GM18873 (cell line): ENCODE data around the gene LAMB2.

Experiments
- ATAC-seq: cut with Tn5 transposase; IDR thresholded peaks from one replicate; pipeline ENCODE4 v1.9.1; 2021; ENCODE audit warnings: mild to moderate bottlenecking, moderate library complexity, moderate number of reproducible peaks; ENCODE audit not compliant: unreplicated experiment, low FRiP score

The LAMB2 gene

DNA sequence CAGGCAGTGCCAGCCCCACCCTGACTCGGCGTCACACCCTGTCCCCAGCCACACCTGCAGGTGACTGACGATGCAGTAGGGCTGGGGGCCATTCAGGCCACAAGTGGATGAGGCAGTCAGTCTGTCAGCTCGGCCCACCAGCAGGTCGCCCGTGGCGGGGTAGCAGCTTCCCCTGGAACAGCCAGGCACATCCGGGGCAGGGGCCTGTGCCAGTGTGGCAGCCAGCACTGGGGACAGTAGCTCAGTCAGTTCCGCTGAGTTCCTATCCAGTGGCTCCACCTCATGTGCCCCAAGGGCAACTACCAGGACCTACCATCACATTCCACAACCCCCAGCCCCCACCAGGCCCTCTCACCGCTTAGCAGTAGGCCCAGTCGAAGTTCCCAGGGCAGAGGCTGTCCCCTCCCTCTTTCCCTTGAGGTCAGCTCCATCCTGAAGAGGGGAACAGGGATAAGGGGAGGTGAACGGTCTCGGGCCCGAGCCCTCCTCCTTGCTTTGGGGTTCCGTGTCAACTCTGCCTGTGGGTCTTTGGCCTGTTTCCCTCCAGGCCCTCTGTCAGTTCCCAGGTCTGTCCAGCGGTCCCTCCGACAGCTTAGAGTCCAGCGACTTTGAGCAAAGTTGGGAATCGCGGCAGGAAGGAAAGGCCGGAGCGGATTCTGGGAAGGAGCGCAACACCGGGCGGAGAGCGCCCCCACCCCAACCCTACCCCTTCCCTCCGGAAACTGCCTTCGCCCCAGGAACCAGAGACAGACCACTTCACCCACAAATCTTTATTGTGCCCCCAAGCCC lies at the start of gene LAMB2:
Gene LAMB2, minus strand, starts transcription at position 614 of the 789 bp plus-strand sequence. Its CDS starts 183 bp downstream, at position 431.
- no peak for ATAC-seq

GRCh38 chr3:49181351-49181750 lies 48.5 kb upstream of the LAMB2 start:
- no peak for ATAC-seq

DNA sequence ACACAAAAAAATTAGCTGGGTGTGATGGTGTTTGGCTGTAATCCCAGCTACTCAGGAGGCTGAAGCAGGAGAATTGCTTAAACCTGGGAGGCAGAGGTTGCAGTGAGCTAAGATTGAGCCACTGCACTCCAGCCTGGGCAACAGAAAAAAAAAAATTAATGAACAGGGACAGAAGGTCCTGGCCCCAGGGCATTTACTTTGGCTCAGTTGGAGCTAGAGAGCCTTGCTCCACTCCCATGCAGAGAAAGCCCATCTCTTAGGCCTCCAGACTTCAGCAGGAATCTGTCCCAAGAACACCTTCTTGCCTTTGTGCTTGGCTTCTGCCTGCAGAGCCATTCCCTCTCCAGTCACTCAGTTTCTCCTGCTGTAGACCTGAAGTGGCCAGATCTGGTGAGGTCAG lies 47.3 kb upstream of the LAMB2 start:
- no peak for ATAC-seq

GRCh38 chr3:49177073-49177472 lies 44.2 kb upstream of the LAMB2 start:
- ATAC-seq = no peak

DNA sequence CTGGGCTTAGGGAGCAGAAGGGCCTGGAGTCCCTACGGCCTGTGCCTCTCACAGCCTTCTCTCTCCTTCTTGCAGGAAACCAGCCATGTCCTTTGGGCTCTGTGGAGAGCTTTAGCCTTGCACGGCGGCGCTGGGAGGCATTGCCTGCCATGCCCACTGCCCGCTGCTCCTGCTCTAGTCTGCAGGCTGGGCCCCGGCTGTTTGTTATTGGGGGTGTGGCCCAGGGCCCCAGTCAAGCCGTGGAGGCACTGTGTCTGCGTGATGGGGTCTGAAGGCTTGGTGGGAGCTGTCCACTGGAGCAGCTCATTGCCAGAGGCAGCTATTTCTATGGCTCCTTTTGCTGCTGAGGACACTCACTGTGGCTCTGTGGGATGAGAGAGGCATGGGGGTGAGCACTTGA lies 42.7 kb upstream of the LAMB2 start:
- no peak for ATAC-seq

- no peak for ATAC-seq
These were observed 41.6 kb upstream of the LAMB2 start for GRCh38 chr3:49174397-49174985.

- no peak for ATAC-seq
These were observed 40.9 kb upstream of the LAMB2 start for GRCh38 chr3:49173792-49174170.

DNA sequence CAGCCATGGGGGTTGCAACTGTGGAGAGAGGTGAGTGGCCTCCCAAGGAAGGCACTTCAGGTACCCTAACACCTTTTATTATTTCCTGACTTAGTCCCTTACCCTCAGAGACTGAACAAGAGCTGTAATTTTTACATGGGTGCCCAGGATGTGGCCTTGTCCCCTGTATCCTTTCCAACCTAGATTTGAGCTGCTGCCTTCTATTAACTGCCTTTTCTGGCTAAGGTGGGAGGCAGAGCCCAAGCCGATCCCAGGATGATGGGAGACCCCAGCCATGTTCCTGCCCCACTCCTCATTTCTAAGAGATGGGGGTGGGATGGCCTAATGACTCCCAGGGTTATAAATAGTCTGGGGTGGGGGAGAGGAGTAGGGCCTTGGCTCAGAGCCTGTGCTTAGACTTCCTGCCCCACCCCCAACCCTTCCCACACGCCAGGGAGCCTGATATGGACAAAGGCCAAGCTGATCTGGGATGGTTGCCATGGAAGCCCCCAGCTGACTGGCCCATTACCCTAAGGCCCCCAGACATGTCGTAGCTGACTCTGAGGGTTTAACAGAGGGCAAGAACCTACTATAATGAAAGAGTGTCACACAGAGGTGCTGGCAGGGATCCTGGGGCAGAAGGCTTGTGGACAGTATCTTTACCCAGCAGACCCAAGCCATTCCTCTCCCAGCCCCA lies 40.4 kb upstream of the LAMB2 start:
- no peak for ATAC-seq

GRCh38 chr3:49172551-49173041 lies 39.7 kb upstream of the LAMB2 start:
- no peak for ATAC-seq

GRCh38 chr3:49171775-49172500 lies 39.1 kb upstream of the LAMB2 start:
- ATAC-seq = no peak

- ATAC-seq = no peak
These were observed 38.4 kb upstream of the LAMB2 start, which contains the start of gene KLHDC8B for GRCh38 chr3:49171119-49171774. TSS of gene KLHDC8B (plus strand) at chr3:49171598. CDS start at chr3:49172770, 1,172 bp downstream.

- ATAC-seq = no peak
These were observed 37.9 kb upstream of the LAMB2 start for GRCh38 chr3:49170744-49171118.

DNA sequence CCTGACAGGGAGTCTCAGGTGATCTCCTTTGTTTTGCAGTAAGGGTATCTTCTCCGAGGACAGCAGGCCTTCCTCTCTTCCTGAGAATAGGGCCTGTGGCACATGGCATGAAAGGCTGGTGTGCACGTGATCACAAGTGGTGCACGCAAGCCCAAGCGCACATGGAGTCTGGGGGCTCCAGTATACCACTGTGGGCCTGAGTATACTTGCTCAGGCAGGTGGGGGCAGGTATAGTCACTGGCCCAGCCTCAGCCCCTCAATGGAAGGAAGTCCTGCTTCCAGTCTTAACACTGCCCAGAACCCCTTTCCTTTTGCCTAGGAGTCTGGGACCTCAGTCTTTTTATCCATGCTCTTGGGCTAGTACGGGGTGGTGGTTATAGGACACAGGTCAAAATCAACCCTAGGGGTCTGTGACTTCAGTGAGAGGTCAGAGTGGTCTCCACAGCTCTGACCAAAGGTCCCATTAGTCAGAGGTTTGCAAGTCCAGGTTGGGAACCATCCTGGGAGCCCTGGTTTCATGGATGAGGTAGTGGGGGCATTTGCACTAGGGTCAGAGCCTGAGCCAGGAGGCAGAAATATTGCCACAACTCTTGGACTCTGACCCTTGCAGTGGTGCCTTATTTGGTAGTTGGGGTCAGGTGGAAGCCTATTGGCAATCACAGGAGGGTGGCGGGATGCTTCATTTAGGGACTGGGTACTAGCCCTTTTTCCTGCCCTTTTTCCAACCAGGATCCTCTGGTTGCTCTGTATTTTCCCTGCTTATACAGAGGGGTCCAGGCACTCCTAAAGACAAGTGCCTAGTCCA lies 34.1 kb upstream of the LAMB2 start:
- ATAC-seq = no peak

- ATAC-seq = no peak
These were observed 33.2 kb upstream of the LAMB2 start, which contains the start of gene CCDC71 for GRCh38 chr3:49165771-49166751. TSS of gene CCDC71 (minus strand) at chr3:49166331. CDS start at chr3:49164208, 2,123 bp downstream.

GRCh38 chr3:49164983-49165720 lies 32.3 kb upstream of the LAMB2 start:
- no peak for ATAC-seq

GRCh38 chr3:49163609-49164008 lies 30.8 kb upstream of the LAMB2 start:
- ATAC-seq = no peak

DNA sequence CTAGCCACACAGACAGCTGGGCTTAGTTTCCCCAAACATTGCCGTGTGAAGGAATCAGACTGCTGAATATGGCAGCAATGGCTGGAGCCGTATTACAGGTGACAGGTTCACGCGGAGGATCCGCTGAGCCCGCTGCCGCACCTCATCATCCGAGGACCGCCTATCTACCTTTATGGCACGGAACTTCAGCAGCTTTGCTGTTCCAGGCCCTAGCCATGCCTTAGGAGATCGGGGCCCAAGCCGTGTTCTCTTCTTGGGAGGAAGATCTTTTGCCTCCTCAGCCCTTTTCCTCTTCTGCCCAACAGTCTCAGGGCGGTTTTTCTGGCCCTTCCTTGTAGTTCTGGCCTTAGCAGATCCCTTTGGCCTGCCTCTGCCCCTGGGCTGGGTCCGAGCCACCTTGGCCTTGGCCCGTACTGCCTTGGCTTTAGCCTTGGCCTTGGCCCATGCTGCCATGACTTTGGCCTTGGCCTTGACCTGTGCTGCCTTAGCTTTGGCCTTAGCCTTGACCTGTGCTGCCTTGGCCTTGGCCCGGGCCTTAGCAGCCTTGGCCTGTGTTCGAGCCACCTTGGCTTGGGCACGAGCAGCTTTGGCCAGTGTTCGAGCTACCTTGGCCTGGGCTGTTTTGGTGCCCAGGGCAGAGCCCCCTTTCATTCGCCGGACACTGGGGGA lies 30.0 kb upstream of the LAMB2 start:
- no peak for ATAC-seq
